Measurements from ENCODE around the gene ALPL.

- TF ChIP-seq, protein P1, sequence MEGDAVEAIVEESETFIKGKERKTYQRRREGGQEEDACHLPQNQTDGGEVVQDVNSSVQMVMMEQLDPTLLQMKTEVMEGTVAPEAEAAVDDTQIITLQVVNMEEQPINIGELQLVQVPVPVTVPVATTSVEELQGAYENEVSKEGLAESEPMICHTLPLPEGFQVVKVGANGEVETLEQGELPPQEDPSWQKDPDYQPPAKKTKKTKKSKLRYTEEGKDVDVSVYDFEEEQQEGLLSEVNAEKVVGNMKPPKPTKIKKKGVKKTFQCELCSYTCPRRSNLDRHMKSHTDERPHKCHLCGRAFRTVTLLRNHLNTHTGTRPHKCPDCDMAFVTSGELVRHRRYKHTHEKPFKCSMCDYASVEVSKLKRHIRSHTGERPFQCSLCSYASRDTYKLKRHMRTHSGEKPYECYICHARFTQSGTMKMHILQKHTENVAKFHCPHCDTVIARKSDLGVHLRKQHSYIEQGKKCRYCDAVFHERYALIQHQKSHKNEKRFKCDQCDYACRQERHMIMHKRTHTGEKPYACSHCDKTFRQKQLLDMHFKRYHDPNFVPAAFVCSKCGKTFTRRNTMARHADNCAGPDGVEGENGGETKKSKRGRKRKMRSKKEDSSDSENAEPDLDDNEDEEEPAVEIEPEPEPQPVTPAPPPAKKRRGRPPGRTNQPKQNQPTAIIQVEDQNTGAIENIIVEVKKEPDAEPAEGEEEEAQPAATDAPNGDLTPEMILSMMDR (IDR thresholded peaks at IDR 0.05), result no peak
- TF ChIP-seq ATF6 (CRISPR knock-in tag; IDR thresholded peaks at IDR 0.05) (no peak), SP1 (CRISPR knock-in tag; conservative IDR thresholded peaks at IDR 0.05) (no peak)
Measured at GRCh38 chr1:21534674-21535378, 25.6 kb downstream of the ALPL start.
